GM23248 (cell line): ENCODE data around the gene TRA2B. TPM values are rescaled to one million over a fixed set of nuclear protein-coding genes. Genes with fewer than 3 reads are reported as not detected.

Source experiments
- DNase-seq: peaks from one replicate; pipeline ENCODE4 v3.0.0-alpha.2; 2015
- H2AFZ ChIP-seq: fragments of 200-600 bp; sonication (generic); 2 replicates; pipeline ENCODE4 v1.6.1; 2016; ENCODE audit warnings: antibody characterized with exemption
- H3F3A ChIP-seq: fragments of 200-600 bp; sonication (generic); 2 replicates; pipeline ENCODE4 v1.6.1; 2016; ENCODE audit warnings: mild to moderate bottlenecking, antibody characterized with exemption, mixed run types; ENCODE audit not compliant: insufficient read depth
- H3K27ac ChIP-seq: fragments of 200-600 bp; sonication (generic); 2 replicates; pipeline ENCODE4 v1.5.1; 2016; ENCODE audit warnings: mild to moderate bottlenecking
- H3K27me3 ChIP-seq: fragments of 200-600 bp; sonication (generic); replicated peaks from 2 replicates; pipeline ENCODE4 v1.6.1; 2016; ENCODE audit warnings: mild to moderate bottlenecking; ENCODE audit not compliant: insufficient read depth
- H3K36me3 ChIP-seq: fragments of 200-600 bp; sonication (generic); 2 replicates; pipeline ENCODE4 v1.6.1; 2016; ENCODE audit warnings: low read depth, mild to moderate bottlenecking
- H3K4me1 ChIP-seq: fragments of 200-600 bp; sonication (generic); 2 replicates; pipeline ENCODE4 v1.6.1; 2016; ENCODE audit warnings: mild to moderate bottlenecking; ENCODE audit not compliant: insufficient read depth
- H3K4me2 ChIP-seq: fragments of 200-600 bp; sonication (generic); one replicate; pipeline ENCODE4 v1.6.1; 2016; ENCODE audit warnings: mild to moderate bottlenecking; ENCODE audit not compliant: unreplicated experiment
- H3K4me3 ChIP-seq: fragments of 200-600 bp; sonication (generic); 2 replicates; pipeline ENCODE4 v1.5.1; 2016; ENCODE audit warnings: mild to moderate bottlenecking
- H3K79me2 ChIP-seq: fragments of 200-600 bp; sonication (generic); 2 replicates; pipeline ENCODE4 v1.6.1; 2016; ENCODE audit warnings: mild to moderate bottlenecking; ENCODE audit not compliant: insufficient read depth
- H3K9ac ChIP-seq: fragments of 200-600 bp; sonication (generic); 2 replicates; pipeline ENCODE4 v1.6.1; 2016; ENCODE audit warnings: mild to moderate bottlenecking
- H3K9me2 ChIP-seq: fragments of 200-600 bp; sonication (generic); 2 replicates; pipeline ENCODE4 v1.6.1; 2016; ENCODE audit warnings: mixed run types, mild to moderate bottlenecking, moderate library complexity; ENCODE audit not compliant: insufficient read depth
- H3K9me3 ChIP-seq: fragments of 200-600 bp; sonication (generic); one replicate; pipeline ENCODE4 v1.6.1; 2017; ENCODE audit warnings: low read depth
- H4K20me1 ChIP-seq: fragments of 200-600 bp; sonication (generic); 2 replicates; pipeline ENCODE4 v1.6.0; 2016; ENCODE audit not compliant: insufficient read depth
- EZH2 ChIP-seq: fragments of 200-600 bp; sonication (generic); IDR thresholded peaks from 2 replicates; pipeline ENCODE4 v1.6.1; 2018; ENCODE audit warnings: antibody characterized with exemption, mild to moderate bottlenecking; ENCODE audit not compliant: insufficient read depth, poor library complexity, severe bottlenecking
- EZH2phosphoT487 ChIP-seq: fragments of 200-600 bp; sonication (generic); IDR thresholded peaks from 2 replicates; pipeline ENCODE4 v1.6.1; 2018; ENCODE audit warnings: antibody characterized with exemption, moderate library complexity, mild to moderate bottlenecking, low read depth; ENCODE audit not compliant: insufficient read depth
- WGBS, 2 experiments: methylation state at CpG; one replicate each; pipeline ENCODE4 v1.1.6; 2015 to 2017; ENCODE audit warnings: low lambda C conversion rate in 2 of 2, low coverage in 1 of 2; ENCODE audit errors: missing lambda C conversion rate in 2 of 2; 5-methylcytosine and 5-hydroxymethylcytosine counted together
- in situ Hi-C: fragments of 300-500 bp; cut with MboI; formaldehyde crosslinking; loops from 2 replicates; pipeline ENCODE4 v1.15.0; 2020
- polyA plus RNA-seq: library from polyadenylated mRNA; unstranded; fragments of >200 nt; fragmentation: Nextera tagmentation; extraction: Ambion mirVana; gene quantifications from 2 replicates; pipeline ENCODE4 v1.2.1, GENCODE V29; 2016
- total RNA-seq: library from RNA; depleted of rRNA; stranded (reverse); fragments of >200 nt; shearing (Covaris generic); gene quantifications from 2 replicates; pipeline ENCODE4 v1.2.3, GENCODE V29; 2014; rRNA removed

The TRA2B gene
- total RNA-seq = 138 and 183 TPM in 2 replicates
- polyA plus RNA-seq = 111 and 112 TPM in 2 replicates

DNA sequence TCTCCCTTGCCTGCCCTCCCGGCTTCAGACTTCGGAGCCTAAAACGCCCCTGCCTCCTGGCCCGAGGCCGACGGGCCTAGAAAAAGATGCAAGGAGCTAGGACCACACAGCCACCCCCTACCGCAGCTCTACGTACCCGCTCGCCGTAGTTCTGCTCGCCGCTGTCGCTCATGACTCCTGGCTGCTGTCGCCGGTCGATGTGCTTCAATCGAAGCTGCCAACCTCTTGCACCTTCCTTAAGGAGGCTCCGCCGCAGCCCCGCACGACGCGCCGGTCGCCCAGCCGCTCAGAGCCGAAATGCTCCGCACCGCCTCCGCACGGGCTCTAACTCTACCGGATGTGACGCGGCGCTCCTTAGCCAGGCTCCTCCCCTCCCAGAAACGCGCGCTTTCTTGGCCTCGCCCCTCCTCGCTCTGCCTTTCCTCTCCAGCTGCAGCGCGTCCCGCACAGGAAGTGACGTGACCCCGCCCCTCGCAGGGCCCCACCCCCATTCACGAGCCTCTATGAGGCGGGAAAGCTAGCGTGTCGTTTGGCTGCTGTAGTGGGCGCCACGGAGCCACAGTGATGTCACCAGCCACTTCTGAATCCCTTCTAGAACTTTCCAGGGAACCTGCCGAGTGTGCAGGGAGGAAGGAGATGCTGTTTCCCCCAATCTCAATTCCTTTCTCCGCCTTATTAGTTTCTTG, at the start of gene TRA2B:
Gene TRA2B, minus strand, starts transcription at position 326 of the 686 bp plus-strand sequence. Its CDS starts 154 bp downstream, at position 172.
- peaks cover 34% of the 10 kb centered on the region for H4K20me1 ChIP-seq
- DNase-seq = peak; percentile 100
- in situ Hi-C loops = no loop called here
- H3K79me2 ChIP-seq = peaks cover 49% of the 10 kb centered on the region
- H3K27ac ChIP-seq = peak within 1 kb of the TSS; percentile 99
- H3K4me3 ChIP-seq = peak within 1 kb of the TSS; percentile 94
- no peaks in the 10 kb centered on the region for H3K27me3 ChIP-seq
- peaks cover 17% of the 10 kb centered on the region for H3K4me1 ChIP-seq
- peak within 1 kb of the TSS; percentile 97 for H2AFZ ChIP-seq
- H3K9me3 ChIP-seq = no peaks in the 10 kb centered on the region
- no peaks in the 10 kb centered on the region for H3K9me2 ChIP-seq
- peak within 1 kb of the TSS; percentile 100 for H3K9ac ChIP-seq
- no peaks in the 10 kb centered on the region for H3K36me3 ChIP-seq
- peaks cover 25% of the 10 kb centered on the region for H3F3A ChIP-seq
- no peak for TF ChIP-seq EZH2
- no peak for TF ChIP-seq EZH2phosphoT487
- H3K4me2 ChIP-seq = peak within 1 kb of the TSS; percentile 99
- 2 to 3% methylated on average over 49 to 55 of the region's 55 CpGs for WGBS, 2 experiments

- H3K9ac ChIP-seq = peak overlapping the region; percentile 34
- peak overlapping the region; percentile 89 for H2AFZ ChIP-seq
- TF ChIP-seq EZH2phosphoT487 (no peak), EZH2 (no peak)
- 0 out of 2 replicates have a peak, but pooled peaks cover 4% of the 10 kb centered on the region for H3K27me3 ChIP-seq
- no peaks in the 10 kb centered on the region for H3F3A ChIP-seq
- no peaks in the 10 kb centered on the region for H3K9me3 ChIP-seq
- no peaks in the 10 kb centered on the region for H4K20me1 ChIP-seq
- H3K4me2 ChIP-seq = peak overlapping the region; percentile 77
- H3K79me2 ChIP-seq = no peaks in the 10 kb centered on the region
- in situ Hi-C loops = loop anchor here (10.0 to 25.0 kb wide), 3 partner anchors 269 to 826 kb away; partner anchors contain the start of genes CRYGS and RFC4
- DNase-seq = peak; percentile 73
- no peaks in the 10 kb centered on the region for H3K36me3 ChIP-seq
- peak overlapping the region; percentile 69 for H3K4me3 ChIP-seq
- 65 to 80% methylated on average over 23 of the region's 23 CpGs for WGBS, 2 experiments
- no peaks in the 10 kb centered on the region for H3K9me2 ChIP-seq
- H3K27ac ChIP-seq = 0 out of 2 replicates have a peak overlapping the region, but pooled peaks have one; percentile 16
- H3K4me1 ChIP-seq = no peaks in the 10 kb centered on the region
These were observed 48.5 kb upstream of the TRA2B start for GRCh38 chr3:185986198-185986777.

DNA sequence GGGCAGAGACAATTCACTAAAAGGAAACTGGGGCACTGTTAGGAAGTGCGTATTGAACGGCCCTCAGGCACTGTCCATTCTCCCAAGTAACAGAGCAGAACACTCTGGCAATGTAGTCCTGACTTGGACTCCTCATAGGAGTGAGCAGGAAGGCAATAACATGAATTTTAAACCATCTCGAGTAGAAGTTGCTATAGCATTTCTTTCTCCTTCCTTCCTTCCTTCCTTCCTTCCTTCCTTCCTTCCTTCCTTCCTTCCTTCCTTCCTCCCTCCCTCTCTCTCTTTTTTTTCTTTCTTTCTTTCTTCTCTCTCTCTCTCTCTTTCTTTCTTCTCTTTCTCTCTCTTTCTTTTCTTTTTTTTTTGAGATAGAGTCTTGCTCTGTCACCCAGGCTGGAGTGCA, 46.4 kb upstream of the TRA2B start:
- H3K4me1 ChIP-seq = no peaks in the 10 kb centered on the region
- no peak overlapping the region for H3K4me3 ChIP-seq
- no peak for TF ChIP-seq EZH2phosphoT487
- no peak for TF ChIP-seq EZH2
- no peak overlapping the region for H2AFZ ChIP-seq
- no peaks in the 10 kb centered on the region for H4K20me1 ChIP-seq
- H3K9me2 ChIP-seq = no peaks in the 10 kb centered on the region
- no peak overlapping the region for H3K4me2 ChIP-seq
- no peaks in the 10 kb centered on the region for H3F3A ChIP-seq
- H3K27me3 ChIP-seq = 0 out of 2 replicates have a peak, but pooled peaks cover 4% of the 10 kb centered on the region
- DNase-seq = no peak
- H3K9ac ChIP-seq = no peak overlapping the region
- 63 to 70% methylated on average over 3 of the region's 3 CpGs for WGBS, 2 experiments
- no peaks in the 10 kb centered on the region for H3K36me3 ChIP-seq
- no peaks in the 10 kb centered on the region for H3K9me3 ChIP-seq
- H3K79me2 ChIP-seq = no peaks in the 10 kb centered on the region
- in situ Hi-C loops = loop anchor here (10.0 to 25.0 kb wide), 3 partner anchors 271 to 828 kb away; partner anchors contain the start of genes CRYGS and RFC4
- no peak overlapping the region for H3K27ac ChIP-seq

DNA sequence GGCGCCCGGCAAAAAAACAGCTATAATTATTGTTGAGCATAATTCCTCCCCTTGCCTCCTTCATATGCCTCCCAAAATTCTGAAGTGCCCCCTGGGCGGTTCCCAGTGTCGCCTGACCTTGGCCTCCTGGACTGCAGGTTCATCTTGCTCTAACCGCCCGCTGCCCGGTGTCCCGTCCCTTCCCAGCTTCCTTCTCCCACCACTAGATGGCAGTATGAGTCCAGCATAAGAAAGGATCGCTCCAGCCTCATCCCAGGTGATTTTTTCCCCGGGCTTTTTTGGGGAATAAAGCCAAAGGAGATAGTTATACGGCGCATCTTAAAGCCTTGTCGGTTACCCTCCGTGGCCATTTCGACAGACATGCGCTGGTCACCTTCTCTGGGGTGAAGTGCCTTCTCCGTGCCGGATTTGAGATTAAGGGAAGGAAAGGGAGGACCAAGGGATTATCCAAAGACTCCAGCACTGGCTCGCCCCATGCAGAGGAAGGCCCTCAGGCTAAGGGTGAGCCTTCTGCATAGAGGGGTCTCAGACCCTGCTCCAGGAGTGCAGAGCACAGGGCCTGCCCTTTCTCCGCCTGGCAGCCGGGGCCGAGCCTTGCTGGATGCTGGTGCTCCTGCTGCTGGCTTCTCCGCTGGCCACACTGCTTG, 45.8 kb upstream of the TRA2B start:
- no peaks in the 10 kb centered on the region for H3K4me1 ChIP-seq
- H3K27me3 ChIP-seq = 0 out of 2 replicates have a peak, but pooled peaks cover 4% of the 10 kb centered on the region
- H3K79me2 ChIP-seq = no peaks in the 10 kb centered on the region
- H2AFZ ChIP-seq = no peak overlapping the region
- H3K36me3 ChIP-seq = no peaks in the 10 kb centered on the region
- no peak for TF ChIP-seq EZH2
- TF ChIP-seq EZH2phosphoT487 = no peak
- 15 to 19% methylated on average over 22 to 23 of the region's 23 CpGs for WGBS, 2 experiments
- H3K9me2 ChIP-seq = no peaks in the 10 kb centered on the region
- H4K20me1 ChIP-seq = no peaks in the 10 kb centered on the region
- in situ Hi-C loops = loop anchor here (10.0 to 25.0 kb wide), 3 partner anchors 271 to 829 kb away; partner anchors contain the start of genes CRYGS and RFC4
- H3K9me3 ChIP-seq = no peaks in the 10 kb centered on the region
- no peak overlapping the region for H3K27ac ChIP-seq
- DNase-seq = peak; percentile 75
- H3K4me2 ChIP-seq = no peak overlapping the region
- no peak overlapping the region for H3K9ac ChIP-seq
- H3F3A ChIP-seq = no peaks in the 10 kb centered on the region
- H3K4me3 ChIP-seq = no peak overlapping the region
